HG03521 (cell line): Measurements from ENCODE around the gene ZNF24.

ENCODE experiments used
- ATAC-seq: cut with Tn5 transposase; IDR thresholded peaks from one replicate; pipeline ENCODE4 v1.9.1; 2021; ENCODE audit warnings: mild to moderate bottlenecking, moderate library complexity; ENCODE audit not compliant: unreplicated experiment

Gene ZNF24

GRCh38 chr18:35343936-35344735 lies at the start of gene ZNF24:
Gene ZNF24, minus strand, starts transcription at chr18:35344420. Its CDS starts 3,770 bp downstream, at chr18:35340650.
- peak; percentile 91 for ATAC-seq

DNA sequence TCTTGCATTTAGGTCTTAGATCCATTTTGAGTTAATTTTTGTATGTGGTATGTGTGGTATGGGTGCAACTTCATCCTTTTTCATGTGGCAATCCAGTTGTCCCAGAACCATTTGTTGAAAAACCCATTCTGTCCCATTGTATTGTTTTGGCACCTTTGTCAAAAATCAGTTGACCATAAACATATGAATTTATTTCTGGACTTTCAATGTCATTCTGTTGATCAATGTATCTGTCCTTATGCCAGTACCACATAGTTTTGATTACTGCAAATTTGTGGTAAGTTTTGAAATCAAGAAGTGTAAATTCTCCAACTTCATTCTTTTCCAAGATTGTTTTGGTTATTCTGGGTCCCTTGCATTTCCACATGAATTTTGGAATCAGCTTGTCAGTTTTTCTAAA lies 49.5 kb upstream of the ZNF24 start:
- no peak for ATAC-seq

- no peak for ATAC-seq
These were observed 48.2 kb upstream of the ZNF24 start for GRCh38 chr18:35392375-35392774.

DNA sequence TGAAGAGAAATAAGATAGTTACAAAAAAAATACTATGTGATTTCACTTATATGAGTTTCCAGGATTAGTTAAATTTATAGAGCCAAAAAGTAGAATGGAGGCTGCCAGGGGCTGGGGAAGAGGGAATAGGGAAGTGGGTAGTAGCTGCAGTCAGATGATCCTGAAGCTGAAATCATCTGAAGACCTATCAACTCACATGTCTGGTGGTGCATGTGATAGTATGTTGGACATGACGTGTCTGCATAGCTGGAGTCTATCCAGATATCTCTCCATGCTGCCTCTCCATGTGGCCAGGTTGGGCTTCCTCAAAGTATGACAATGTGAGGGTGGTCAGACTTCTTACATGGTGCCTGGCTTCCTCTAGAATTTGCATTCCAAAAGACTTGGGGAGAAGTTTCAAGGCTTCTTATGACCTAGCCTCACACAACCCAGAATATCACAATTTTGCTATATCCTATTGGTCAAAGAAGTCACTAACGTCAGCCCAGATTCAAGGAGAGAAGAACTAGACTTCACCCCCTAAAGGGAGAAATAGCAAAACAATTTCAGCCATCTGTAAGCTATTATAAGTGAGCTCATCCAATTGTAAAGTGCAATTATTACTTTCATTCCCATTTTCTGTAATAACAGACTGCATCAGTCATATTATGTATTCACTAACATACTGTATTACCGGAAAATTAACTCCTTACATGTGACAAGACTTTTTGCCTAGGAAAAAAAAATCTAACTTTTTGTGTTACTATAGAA lies 46.9 kb upstream of the ZNF24 start:
- ATAC-seq = no peak

DNA sequence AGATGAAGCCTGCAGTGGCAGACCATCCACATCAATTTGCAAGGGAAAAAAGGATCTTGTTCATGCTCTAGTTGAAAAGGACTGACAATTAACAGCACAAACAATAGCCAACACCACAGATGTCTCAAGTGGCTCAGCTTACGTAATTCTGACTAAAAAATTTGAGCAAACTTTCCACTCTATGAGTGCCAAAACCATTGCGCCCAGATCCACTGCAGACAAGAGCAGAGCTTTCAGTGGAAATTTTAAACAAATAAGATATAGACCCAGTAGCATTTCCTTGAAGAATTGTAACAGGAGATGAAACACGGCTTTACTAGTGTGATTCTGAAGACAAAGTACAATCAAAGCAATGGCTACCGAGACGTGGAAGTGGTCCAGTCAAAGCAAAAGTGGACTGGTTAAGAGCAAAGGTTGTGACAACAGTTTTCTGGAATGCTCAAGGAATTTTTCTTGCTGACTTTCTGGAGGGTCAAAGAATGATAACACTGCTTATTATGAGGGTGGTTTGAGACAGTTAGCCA lies 44.9 kb upstream of the ZNF24 start:
- ATAC-seq = no peak

DNA sequence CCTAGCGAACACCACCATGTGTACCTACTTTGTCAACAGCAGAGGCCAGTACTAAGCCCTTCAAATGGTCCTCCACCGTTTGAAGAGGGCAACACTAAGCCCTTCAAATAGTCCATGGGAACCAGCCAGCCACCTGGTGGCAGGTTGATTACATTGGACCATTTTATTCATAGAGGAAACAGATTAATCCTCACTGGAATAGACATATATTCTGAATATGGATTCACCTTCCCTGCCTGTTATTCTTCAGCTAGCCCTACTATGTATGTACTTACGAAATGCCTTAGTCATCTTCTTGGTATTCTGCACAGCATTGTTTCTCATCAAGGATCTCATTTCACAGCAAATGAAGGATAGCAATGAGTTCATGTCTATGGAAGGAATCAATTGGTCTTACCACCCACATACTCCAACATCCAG lies 42.9 kb upstream of the ZNF24 start:
- ATAC-seq = peak; percentile 26

DNA sequence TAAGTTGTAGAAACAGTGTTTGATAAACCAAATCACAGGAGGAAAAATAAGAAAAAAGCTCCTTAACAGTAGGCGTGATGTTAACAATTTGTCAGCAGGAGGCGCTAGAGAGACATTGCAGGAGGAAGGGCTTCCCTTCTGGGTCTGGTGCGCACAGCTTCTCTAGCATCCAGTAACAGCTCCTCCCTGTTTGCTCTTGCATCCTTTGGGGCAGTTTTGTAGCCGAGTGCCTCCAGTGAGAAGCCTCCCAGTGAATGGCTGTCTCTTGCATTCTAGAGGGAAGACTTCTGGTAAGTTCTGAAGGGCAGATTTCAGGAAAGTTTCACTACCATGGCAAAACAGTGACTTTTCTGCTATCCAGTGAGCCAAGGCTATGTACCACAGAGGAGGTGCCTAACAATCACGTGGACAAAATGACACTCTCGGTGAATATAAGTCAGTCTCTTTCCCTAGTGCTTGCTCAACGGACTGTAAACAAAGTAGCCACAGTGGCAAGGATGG lies 42.4 kb upstream of the ZNF24 start:
- ATAC-seq = peak; percentile 80

- no peak for ATAC-seq
These were observed 38.9 kb upstream of the ZNF24 start for GRCh38 chr18:35383136-35383535.

- ATAC-seq = no peak
These were observed 35.2 kb upstream of the ZNF24 start for GRCh38 chr18:35379421-35379820.

DNA sequence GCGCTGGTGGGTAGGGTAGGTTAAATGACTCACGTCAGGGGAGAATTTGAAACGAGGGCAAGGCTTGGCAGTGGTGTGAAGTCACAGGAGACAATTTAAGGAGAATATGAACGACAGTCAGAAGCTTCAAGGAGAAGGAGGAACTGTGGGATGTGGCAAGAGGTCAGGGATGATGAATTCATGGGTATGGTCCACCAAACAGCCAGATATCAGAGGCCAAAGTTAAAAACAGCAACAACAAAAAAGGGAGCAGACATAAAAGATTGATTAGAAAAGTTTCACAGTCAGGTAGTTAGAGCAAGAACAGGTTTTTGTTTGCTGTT lies 34.3 kb upstream of the ZNF24 start:
- ATAC-seq = no peak

- ATAC-seq = no peak
These were observed 33.8 kb upstream of the ZNF24 start for GRCh38 chr18:35377875-35378573.

DNA sequence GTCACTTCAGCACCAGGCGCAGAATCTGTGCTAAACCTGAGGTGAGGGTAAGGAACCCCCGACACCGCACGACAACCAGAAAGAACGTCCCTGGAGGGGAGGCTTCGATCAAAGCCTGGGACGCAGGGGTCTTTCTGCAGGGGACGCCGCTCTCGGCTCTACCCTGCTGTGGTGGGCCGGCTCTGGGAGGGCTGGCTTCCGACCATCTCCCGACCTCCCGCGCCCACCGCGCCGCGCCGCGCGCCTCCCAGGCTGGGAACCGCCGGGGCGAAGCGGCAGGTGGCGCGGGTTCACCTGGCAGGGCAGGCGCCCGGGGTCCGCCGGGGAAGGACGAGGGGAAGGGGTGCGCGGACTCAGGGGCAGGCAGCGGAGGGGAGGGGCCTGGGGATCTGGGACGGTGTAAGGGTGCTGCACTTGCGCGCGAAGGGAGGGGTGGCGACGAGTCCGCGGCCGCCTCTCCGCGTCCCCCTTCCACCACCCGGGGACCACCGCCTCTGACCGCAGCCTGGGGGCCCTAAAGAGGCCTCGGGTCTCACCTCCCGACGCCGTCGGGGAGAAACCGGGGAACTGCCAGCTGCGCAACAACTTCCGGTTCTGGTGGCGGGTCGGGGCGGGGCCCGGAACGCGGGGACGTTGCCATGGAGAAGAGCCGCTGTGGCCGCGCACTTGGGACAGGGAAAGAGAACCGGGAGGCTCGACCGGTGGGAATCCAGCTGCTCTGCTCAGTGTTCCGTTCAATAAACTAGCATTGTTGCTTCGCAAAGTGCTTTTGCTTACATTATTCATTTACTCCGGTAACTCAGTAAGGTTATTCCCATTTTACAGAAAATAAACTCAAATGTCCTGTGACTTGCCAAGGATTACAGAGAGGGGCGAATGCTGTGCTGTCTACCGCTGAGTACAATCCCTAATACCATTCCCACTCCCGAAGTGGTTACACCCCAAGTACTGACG lies 32.8 kb upstream of the ZNF24 start, which contains the start of gene ZNF396:
Gene ZNF396 (minus strand): TSS at position 596 of the 954 bp plus-strand sequence. CDS start 3,045 bp downstream, outside the sequence.
- ATAC-seq = peak; percentile 73

DNA sequence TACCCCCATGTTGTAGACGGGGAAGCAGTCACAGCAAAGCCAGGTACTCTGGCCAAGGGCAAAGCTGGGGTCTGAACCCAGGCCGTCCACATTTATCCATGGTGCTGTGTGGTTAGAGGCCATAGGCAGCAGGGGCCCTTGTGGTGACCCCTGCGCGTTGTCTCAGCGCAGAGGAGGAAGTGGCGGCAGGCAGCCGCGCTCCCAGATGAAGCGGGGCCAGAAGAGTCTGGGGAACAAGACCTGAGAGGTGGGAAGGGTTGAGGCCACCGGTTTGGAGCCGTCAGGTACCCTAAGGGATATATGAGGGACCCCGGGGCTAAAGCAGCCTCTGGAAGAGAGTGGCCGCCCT lies 32.1 kb upstream of the ZNF24 start:
- ATAC-seq = peak; percentile 52

DNA sequence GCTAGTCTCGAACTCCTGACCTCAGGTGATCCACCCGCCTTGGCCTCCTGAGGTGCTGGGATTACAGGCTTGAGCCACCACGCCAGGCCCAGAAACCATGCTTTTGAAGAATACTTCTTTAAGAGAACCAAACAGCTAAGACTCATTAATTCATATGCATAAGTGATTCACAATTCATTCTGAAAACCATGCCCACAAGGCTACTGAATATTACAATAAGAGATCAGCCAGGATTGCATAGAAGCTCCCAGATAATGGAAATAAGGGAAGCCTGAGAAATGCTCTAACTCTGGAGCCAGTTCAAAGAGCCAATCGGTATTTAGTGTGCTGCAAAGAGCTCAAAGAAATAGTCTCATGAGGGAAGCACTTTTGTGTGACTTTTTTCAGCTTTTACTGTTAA lies 30.5 kb upstream of the ZNF24 start:
- ATAC-seq = no peak

DNA sequence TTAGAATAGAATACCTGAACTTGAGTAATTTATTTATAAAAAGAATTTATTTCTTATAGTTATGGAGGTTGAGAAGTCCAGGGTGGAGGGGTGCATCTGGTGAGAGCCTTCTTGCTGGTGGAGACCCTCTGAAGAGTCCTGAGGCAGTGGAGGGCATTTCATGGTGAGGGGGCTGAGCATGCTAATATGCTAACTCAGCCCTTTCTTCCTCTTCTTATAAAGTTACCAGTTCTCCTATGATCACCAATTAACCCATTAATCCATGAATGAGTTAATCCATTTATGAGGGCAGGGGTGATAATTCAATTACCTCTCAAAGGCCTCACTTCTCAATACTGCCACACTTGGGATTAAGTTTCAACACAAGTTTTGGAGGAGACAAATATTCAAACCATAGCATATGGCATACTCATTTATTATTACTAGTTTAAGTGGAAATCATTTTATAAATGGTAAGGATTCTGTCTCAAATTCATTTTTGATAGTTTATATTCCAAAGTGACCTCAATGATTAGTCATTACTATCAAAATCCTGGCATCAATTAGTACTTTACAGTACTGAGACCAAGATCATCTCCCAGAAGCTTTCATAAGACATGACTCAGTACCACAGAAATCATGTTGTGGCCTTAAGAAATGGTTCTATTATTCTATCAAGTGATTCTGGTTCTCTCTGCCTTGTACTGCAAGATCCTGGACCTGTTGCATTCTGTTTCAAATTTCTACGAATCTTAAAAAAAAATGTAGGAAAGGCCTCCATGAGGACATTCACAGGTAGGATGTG lies 27.4 kb upstream of the ZNF24 start:
- ATAC-seq = no peak

DNA sequence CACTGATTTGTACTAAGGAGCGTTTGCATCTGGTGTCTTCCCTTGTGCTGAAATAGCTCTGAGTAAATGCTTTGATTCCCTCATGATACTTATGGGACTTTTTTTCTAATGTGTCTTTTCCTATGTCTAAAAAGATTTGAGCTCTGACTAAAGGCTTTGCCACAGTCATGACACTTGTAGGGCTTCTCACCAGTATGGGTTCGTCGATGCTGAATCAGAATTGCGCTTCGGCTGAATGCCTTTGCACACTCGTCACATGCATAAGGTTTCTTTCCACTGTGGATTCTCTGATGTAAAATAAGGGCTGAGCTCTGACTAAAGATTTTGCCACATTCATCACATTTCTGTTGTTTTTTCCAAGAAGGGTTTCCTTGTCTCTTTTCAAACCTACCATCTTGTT lies 24.9 kb upstream of the ZNF24 start:
- no peak for ATAC-seq

DNA sequence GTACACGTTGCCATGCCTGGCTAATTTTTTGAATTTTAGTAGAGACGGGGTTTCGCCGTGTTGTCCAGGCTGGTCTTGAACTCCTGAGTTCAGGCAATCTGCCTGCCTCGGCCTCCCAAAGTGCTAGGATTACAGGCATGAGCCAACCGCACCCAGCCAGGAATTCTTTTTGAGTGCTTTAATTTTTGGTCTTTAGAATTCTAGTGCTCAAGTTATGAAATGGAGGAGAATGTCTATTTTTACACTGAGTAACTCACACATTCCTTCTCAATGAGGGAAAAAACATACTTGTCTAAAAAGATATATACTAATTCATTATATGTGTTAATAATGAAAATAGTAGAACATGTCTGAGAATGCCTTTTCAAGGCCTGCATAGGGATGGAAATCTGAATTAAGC lies 24.4 kb upstream of the ZNF24 start:
- ATAC-seq = no peak

DNA sequence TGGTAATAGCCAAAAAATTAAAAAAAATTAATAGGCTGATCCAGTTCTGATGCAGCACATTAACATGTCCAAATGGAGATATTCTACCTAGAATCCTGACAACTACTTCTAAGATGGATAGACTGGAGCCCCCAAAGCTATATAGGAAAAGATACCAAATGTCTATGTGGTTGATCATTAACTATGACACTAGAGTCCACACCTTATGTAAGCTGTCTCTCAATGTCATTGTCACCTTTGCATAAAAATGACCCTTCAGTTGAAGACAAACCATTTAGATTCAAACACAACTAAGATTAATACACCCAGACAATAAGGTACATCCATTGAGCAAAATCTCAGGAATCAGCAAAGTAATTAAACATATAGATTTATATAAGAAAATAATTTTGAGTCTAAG lies 18.3 kb upstream of the ZNF24 start:
- ATAC-seq = no peak

- no peak for ATAC-seq
These were observed 17.5 kb upstream of the ZNF24 start for GRCh38 chr18:35361570-35362321.
